Stimulated activated CD4-positive, alpha-beta T cell treated with anti-CD3 and anti-CD28 coated beads, TNF-alpha, amount 100 ng/mL, for 48 hours (primary cell): ENCODE results near the gene MAJIN.

ENCODE experiments used
- DNase-seq, 3 donors: peaks; one replicate each; pipeline ENCODE4 v3.0.0-alpha.2; 2020; ENCODE audit warnings: low read depth in 3 of 3

Gene MAJIN

DNA sequence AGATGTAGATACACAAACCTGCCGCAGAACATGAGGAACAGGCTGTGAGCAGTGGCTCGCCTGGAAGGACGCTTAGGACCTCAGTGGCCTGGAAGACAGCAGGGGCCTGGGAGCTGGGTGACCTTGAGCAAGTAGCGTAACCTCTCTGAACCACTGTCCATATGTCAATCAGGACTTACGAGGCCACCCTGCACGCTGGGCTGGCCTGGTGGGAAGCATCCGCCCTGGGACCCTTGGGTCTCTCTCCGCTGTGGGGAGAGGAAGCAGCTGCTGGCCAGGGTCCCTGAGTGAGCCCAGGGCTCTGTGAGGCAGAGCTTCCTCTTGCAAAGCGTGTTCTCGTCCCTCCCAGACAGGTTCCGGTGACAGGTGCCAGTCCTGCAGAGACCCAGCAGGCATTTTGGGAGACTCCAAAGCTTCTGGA is 79.5 kb downstream of the MAJIN start:
- DNase-seq: no peak

DNA sequence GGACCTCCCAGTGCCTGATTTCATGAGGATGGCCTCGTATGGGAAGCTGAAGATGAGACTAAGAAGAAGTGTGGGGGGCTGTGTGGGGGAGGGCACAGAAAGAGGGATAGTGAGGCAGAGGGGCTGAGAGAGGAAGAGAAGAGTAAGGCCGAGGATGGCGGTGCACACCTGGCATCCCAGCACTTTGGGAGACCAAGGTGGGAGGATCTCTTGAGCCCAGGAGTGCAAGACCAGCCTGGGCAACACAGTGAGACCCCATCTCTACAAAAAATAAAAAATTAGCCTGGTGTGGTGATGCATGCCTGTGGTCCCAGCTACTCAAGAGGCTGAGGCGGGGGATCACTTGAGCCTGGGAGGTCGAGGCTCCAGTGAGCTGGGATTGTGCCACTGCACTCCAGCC is 80.0 kb downstream of the MAJIN start:
- no peak for DNase-seq

DNA sequence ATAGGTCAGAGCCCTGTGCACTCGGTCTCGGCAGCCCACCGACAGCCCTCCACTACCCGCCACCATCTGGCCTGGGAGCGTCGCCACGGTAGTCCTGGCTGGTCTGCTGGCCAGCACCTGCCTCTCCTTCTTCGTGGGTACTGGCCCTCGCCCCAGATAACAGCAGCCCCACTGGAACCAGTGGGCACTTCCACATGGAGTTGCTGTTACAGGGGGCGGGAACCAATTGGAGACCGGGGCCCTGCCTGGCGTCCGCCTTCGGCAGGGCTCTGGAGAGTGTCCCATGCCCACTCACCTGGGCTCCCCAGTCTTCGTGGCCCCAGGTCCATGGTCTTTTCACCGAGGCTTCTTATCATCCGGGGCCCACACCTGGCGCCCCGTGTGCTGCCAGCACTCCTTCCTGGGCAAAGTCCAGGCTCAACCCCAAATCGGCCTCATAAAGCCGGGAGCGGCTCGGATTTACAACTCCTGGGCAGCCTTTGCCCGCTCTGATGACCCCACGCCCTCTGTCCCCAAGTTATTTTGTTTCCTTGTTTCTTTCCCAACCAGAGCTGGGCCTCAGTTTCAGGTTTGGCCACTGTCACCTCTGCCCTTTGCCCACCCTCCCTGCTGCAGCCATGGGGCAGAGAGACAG is 80.6 kb downstream of the MAJIN start:
- DNase-seq: no peak

GRCh38 chr11:64890522-64890939 is 81.4 kb downstream of the MAJIN start:
- no peak for DNase-seq

GRCh38 chr11:64888729-64889511 is 83.0 kb downstream of the MAJIN start:
- no peak for DNase-seq

GRCh38 chr11:64888406-64888728 is 83.5 kb downstream of the MAJIN start:
- no peak for DNase-seq
